Upper lobe of left lung (tissue), 4 donors: ENCODE data around the gene TRIM71.
"Not testable (repeated sequence)": the region's sequence is repeated elsewhere in the genome, so short reads cannot be mapped to it uniquely, and the experiment has no call there.

ENCODE experiments used
- CTCF ChIP-seq, 6 experiments: fragments of 450-650 bp in 4 of 6; fragments of 200-600 bp in 2 of 6; sonication (generic) in 2 of 6; IDR thresholded peaks; one replicate each; pipeline ENCODE4 v1.5.1; 2016 to 2019; ENCODE audit warnings: antibody characterized with exemption in 6 of 6
- POLR2A ChIP-seq, 4 donors: fragments of 450-650 bp; IDR thresholded peaks; one replicate each; pipeline ENCODE4 v1.5.1; 2016 to 2017; ENCODE audit warnings: antibody characterized with exemption in 4 of 4, mild to moderate bottlenecking in 2 of 4

- TF ChIP-seq CTCF (IDR thresholded peaks at IDR 0.05): peak in 4 of 6 experiments; percentile 15 to 54 (median 36)
- TF ChIP-seq POLR2A (IDR thresholded peaks at IDR 0.05): not testable (repeated sequence)
These were observed 85.1 kb downstream of the TRIM71 start for GRCh38 chr3:32902887-32903371.
